Measurements from ENCODE around the gene L3MBTL2.

- no peak for TF ChIP-seq POLR2A (IDR thresholded peaks at IDR 0.05)
- TF ChIP-seq, protein P1, sequence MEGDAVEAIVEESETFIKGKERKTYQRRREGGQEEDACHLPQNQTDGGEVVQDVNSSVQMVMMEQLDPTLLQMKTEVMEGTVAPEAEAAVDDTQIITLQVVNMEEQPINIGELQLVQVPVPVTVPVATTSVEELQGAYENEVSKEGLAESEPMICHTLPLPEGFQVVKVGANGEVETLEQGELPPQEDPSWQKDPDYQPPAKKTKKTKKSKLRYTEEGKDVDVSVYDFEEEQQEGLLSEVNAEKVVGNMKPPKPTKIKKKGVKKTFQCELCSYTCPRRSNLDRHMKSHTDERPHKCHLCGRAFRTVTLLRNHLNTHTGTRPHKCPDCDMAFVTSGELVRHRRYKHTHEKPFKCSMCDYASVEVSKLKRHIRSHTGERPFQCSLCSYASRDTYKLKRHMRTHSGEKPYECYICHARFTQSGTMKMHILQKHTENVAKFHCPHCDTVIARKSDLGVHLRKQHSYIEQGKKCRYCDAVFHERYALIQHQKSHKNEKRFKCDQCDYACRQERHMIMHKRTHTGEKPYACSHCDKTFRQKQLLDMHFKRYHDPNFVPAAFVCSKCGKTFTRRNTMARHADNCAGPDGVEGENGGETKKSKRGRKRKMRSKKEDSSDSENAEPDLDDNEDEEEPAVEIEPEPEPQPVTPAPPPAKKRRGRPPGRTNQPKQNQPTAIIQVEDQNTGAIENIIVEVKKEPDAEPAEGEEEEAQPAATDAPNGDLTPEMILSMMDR (IDR thresholded peaks at IDR 0.05) = no peak
Observed at GRCh38 chr22:41178425-41178975, 26.6 kb upstream of the L3MBTL2 start.
